ENCODE measurements around the gene XPNPEP3. TPM values are rescaled to one million over a fixed set of nuclear protein-coding genes. Genes with fewer than 3 reads are reported as not detected.

The XPNPEP3 gene
- total and polyA plus RNA-seq, 7 donors = 3.3 to 16.3 (median 10.3) TPM

- no peaks in the 10 kb centered on the region for H3K27me3 ChIP-seq (ENCODE audit: insufficient read depth in 3 of 3, low read length in 2 of 3)
- 84 to 91% (median 86%) methylated on average over 18 of the region's 18 CpGs for WGBS, 3 donors
- intact Hi-C loops (cut with DNase I) = no loop called here
- peaks cover 0 to 13% of the 10 kb centered on the region in 2 donors for H3K36me3 ChIP-seq (ENCODE audit: insufficient read depth in 1 of 2, low read depth in 1 of 2)
- no peaks in the 10 kb centered on the region for H3K4me1 ChIP-seq
- no peak overlapping the region for H3K4me3 ChIP-seq
- DNase-seq (no peak), ATAC-seq (no peak)
- TF ChIP-seq, protein P1, sequence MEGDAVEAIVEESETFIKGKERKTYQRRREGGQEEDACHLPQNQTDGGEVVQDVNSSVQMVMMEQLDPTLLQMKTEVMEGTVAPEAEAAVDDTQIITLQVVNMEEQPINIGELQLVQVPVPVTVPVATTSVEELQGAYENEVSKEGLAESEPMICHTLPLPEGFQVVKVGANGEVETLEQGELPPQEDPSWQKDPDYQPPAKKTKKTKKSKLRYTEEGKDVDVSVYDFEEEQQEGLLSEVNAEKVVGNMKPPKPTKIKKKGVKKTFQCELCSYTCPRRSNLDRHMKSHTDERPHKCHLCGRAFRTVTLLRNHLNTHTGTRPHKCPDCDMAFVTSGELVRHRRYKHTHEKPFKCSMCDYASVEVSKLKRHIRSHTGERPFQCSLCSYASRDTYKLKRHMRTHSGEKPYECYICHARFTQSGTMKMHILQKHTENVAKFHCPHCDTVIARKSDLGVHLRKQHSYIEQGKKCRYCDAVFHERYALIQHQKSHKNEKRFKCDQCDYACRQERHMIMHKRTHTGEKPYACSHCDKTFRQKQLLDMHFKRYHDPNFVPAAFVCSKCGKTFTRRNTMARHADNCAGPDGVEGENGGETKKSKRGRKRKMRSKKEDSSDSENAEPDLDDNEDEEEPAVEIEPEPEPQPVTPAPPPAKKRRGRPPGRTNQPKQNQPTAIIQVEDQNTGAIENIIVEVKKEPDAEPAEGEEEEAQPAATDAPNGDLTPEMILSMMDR (IDR thresholded peaks at IDR 0.05) = no peak
- no peaks in the 10 kb centered on the region for H3K9me3 ChIP-seq
- no peak overlapping the region for H3K27ac ChIP-seq
Measured at GRCh38 chr22:40976866-40977700, 120.1 kb downstream of the XPNPEP3 start.

- Histone ChIP-seq H3K9me3 (no peaks in the 10 kb centered on the region), H3K4me3 (no peak overlapping the region), H3K4me1 (peaks cover 6% of the 10 kb centered on the region), H3K27me3 (ENCODE audit: insufficient read depth in 3 of 3, low read length in 2 of 3) (no peaks in the 10 kb centered on the region), H3K36me3 (ENCODE audit: insufficient read depth in 1 of 2, low read depth in 1 of 2) (no peaks in the 10 kb centered on the region), H3K27ac (no peak overlapping the region)
- TF ChIP-seq, protein P1 (IDR thresholded peaks at IDR 0.05) = no peak
- ATAC-seq (no peak), DNase-seq (no peak)
- intact Hi-C loops (cut with DNase I) = no loop called here
- WGBS, 3 donors = 95 to 96% (median 96%) methylated on average over 7 of the region's 7 CpGs
Measured at GRCh38 chr22:40979198-40979597, 122.2 kb downstream of the XPNPEP3 start.

- Histone ChIP-seq H3K4me1 (peaks cover 6% of the 10 kb centered on the region), H3K4me3 (no peak overlapping the region), H3K36me3 (ENCODE audit: insufficient read depth in 1 of 2, low read depth in 1 of 2) (no peaks in the 10 kb centered on the region), H3K9me3 (no peaks in the 10 kb centered on the region), H3K27me3 (ENCODE audit: insufficient read depth in 3 of 3, low read length in 2 of 3) (no peaks in the 10 kb centered on the region), H3K27ac (no peak overlapping the region)
- TF ChIP-seq, protein P1 (IDR thresholded peaks at IDR 0.05) = no peak
- ATAC-seq (no peak), DNase-seq (no peak)
- WGBS, 3 donors = 56 to 71% (median 63%) methylated on average over 8 of the region's 8 CpGs
- intact Hi-C loops (cut with DNase I) = no loop called here
Measured at GRCh38 chr22:40979871-40980270, 122.9 kb downstream of the XPNPEP3 start.

Other genes starting within 250 kb of the XPNPEP3 start
- 10 to 100 TPM; 15.7 to 24.0 (median 20.0) TPM for gene MRTFA, start 220.4 kb upstream of the XPNPEP3 start, total RNA-seq
- gene MRTFA, start 220.4 kb upstream of the XPNPEP3 start, polyA plus RNA-seq = 10 to 100 TPM; 10.1 to 14.2 (median 14.2) TPM
- gene MCHR1, start 177.7 kb upstream of the XPNPEP3 start, total RNA-seq = 1 to 10 TPM in 1 of 4 donors, under 1 TPM in 1, not detected in 2; 0.21 to 1.2 TPM
- under 1 TPM in 2 of 3 donors, not detected in 1; 0.04 to 0.08 TPM for gene MCHR1, start 177.7 kb upstream of the XPNPEP3 start, polyA plus RNA-seq
- 1 to 10 TPM; 2.7 to 6.2 (median 3.7) TPM for gene SLC25A17, start 37.8 kb upstream of the XPNPEP3 start, total RNA-seq
- 10 to 100 TPM in 1 of 3 donors, 1 to 10 TPM in 2; 4.6 to 16.3 (median 6.8) TPM for gene SLC25A17, start 37.8 kb upstream of the XPNPEP3 start, polyA plus RNA-seq
- gene ST13, start 509 bp upstream of the XPNPEP3 start, total RNA-seq = 100 to 1,000 TPM; 262 to 316 (median 296) TPM
- gene ST13, start 509 bp upstream of the XPNPEP3 start, polyA plus RNA-seq = 100 to 1,000 TPM; 166 to 456 (median 189) TPM
- gene DNAJB7, start 5.0 kb downstream of the XPNPEP3 start, total RNA-seq = not detected
- under 1 TPM in 2 of 3 donors, not detected in 1; 0.01 to 0.03 TPM for gene DNAJB7, start 5.0 kb downstream of the XPNPEP3 start, polyA plus RNA-seq
- 10 to 100 TPM; 46.6 to 59.9 (median 54.3) TPM for gene RBX1, start 94.2 kb downstream of the XPNPEP3 start, total RNA-seq
- 10 to 100 TPM; 48.4 to 82.6 (median 80.6) TPM for gene RBX1, start 94.2 kb downstream of the XPNPEP3 start, polyA plus RNA-seq
- gene EP300, start 235.4 kb downstream of the XPNPEP3 start, total RNA-seq = 10 to 100 TPM; 31.0 to 40.7 (median 35.3) TPM
- gene EP300, start 235.4 kb downstream of the XPNPEP3 start, polyA plus RNA-seq = 10 to 100 TPM in 1 of 3 donors, 1 to 10 TPM in 2; 6.2 to 20.5 (median 7.0) TPM